ENCODE results near the gene ITGAL. TPM values are rescaled to one million over a fixed set of nuclear protein-coding genes. Genes with fewer than 3 reads are reported as not detected.
A peak's percentile ranks its signal among the peaks of the same experiment; 100 is the strongest.
"Not testable (repeated sequence)": the region's sequence is repeated elsewhere in the genome, so short reads cannot be mapped to it uniquely, and the experiment has no call there.

Gene ITGAL
- total RNA-seq, 1 donor, result 29.4 TPM

DNA sequence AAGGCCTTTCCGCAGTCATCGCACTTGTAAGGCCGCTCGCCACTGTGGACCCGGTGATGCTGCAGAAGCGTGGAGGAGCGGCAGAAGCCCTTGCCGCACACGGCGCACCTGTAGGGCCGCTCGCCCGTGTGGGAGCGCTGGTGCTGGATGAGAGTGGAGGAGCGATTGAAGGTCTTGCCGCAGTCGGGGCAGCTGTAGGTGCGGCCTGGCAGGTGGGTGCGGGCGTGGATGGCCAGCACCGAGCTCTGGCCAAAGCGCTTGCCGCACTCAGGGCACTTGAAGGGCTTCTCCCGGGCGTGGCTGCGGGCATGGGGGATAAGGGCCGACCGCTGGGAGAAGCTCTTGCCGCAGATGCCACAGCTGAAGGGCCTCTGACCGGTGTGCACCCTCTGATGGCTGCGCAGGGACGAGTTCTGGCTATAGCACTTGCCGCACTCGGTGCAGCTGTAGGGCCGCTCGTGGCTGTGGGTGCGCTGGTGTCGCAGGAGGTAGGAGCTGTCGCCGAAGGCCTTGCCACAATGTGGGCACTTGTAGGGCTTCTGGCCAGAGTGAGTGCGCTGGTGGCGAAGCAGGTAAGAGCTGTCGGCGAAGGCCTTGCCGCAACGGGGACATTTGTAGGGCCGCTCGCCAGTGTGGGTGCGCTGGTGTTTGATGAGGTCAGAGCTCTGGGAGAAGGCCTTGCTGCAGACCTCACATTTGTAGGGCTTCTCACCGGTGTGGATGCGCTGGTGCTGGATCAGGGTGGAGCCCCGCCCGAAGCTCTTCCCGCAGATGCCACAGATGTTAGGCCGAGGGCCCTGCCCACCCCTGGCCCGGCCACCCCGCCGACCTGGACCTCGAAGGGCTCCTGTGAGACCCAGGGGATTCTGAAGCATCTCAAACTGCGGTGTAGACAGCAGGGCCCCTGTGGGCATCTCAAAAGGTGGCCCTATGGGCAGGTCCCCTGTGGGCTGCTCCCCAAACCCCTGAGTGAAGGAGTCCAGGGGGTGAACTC, 52.3 kb downstream of the ITGAL start:
- DNase-seq (ENCODE audit: low read depth in 2 of 3, low spot score in 2 of 3), result no peak

DNA sequence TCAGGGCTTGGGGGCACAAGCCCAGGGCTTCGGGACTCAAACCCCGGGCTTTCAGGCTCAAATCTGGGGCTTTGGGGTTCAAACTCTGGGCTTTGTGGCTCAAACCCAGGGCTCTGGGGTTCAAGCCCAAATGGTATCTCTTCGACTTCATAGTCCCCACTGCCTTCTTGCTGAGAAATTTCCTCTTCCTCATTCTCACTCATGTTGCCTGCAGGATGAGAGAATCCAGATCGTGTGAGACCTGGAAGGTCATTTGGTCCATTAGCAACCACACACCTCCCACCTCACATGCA, 53.2 kb downstream of the ITGAL start:
- DNase-seq (ENCODE audit: low read depth in 2 of 3, low spot score in 2 of 3), result no peak

DNA sequence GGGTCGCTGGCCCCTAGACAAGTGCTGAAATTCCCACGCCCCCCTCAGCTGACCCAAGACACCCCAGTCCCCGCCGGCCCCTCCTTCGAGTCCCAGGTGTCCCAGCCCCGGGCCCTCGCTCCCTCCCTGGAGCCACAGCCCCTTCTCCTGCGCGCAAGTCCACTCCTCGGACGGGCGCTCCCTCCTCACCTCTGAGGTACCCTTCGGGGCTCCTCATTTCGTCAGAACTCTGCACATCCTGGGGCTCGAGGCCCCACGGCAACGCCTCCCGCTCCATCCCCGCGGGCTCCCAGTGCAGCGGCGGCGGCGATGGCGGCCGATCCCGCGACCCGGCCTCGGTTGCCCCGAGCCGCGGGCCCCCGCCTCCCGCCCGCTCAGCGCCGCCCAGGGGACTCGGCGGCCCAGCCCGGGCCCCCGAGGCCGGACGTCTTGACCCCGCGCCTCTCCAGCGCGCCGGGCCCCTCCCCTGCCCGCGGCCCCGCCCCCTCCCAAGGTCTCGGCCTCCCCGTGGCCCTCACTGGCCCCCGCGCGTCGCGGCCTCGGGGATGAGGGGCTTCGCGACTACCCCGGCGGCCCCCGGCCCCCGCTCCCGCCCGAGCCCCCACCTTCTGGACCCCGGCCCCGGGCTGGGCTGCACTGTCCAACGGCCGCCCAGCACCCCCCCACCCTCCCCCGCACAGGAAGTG, 53.7 kb downstream of the ITGAL start, which contains the start of gene ZNF768:
Gene ZNF768 (minus strand): TSS at position 430 of the 686 bp plus-strand sequence. CDS start 153 bp downstream, at position 277.
- DNase-seq (ENCODE audit: low read depth in 2 of 3, low spot score in 2 of 3), result peak in 2 of 3 donors; percentile 48 to 62

DNA sequence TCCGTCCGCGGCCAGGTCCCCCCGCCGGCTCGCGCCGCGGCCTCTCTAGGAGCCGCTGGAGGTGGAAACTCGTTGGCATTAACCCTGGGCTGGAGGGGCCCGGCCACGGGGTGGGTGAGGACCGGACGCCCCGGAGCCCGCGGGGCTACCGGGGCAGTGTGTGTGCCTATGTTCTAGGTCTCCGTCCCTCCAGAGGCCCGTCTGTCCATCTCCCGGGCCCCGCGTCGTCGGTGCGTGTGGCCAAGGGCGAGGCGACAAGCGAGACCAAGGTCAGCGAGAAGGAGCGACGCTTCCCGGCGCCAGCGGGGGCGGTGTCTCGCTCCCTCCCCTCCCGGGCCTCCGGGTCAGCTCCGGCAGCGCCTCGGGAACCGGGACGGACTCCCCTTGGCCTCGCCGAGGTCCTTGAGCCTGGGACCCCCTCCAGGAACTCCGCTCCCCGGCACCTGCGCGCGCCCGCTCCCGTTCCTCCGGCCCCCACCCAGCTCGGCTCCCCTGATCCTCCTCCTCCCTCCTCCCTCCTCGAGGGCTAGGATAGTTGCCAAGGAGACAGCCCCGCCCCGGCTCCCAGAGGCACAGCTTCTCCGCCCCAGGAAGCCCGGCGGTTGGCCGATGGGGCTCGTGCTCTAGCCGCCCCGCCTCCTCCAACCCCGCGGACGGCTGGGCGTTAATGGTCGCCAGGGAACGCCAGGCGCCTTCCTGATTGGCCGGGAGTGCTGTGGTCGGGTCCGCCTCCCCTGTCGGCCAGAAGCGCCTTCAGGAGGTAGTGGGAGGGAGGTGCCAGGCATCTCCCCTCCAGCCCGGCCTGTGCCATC, 54.5 kb downstream of the ITGAL start:
- peak; percentile 58 to 99 (median 97) for DNase-seq (ENCODE audit: low read depth in 2 of 3, low spot score in 2 of 3)

DNA sequence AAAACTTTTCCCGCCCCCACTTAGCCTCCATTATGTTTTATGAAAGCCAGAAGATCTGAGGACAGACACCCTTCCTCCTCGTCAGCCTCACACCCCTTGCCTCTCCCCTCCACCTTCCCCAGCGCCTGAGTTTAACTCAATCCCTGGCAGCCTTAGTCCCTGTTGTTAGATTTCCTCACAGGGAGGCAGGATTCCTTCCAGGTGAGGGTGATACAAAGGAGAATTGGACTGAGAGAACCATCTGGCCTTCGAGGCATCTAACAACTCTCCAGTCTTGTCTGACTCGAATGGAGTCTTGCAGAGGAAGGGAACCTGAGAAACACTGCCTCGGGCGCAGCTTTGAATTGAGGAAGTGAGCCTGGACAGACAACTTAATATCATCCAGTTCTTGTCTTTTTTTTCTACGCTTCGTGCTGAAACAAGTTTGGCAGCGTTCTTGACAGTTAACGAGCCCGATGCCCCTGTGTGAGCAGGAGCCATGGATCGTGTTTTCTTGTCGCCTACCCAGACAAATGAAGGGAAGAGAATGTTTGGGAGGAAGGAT, 55.2 kb downstream of the ITGAL start:
- peak in 2 of 3 donors; percentile 72 to 83 for DNase-seq (ENCODE audit: low read depth in 2 of 3, low spot score in 2 of 3)

DNA sequence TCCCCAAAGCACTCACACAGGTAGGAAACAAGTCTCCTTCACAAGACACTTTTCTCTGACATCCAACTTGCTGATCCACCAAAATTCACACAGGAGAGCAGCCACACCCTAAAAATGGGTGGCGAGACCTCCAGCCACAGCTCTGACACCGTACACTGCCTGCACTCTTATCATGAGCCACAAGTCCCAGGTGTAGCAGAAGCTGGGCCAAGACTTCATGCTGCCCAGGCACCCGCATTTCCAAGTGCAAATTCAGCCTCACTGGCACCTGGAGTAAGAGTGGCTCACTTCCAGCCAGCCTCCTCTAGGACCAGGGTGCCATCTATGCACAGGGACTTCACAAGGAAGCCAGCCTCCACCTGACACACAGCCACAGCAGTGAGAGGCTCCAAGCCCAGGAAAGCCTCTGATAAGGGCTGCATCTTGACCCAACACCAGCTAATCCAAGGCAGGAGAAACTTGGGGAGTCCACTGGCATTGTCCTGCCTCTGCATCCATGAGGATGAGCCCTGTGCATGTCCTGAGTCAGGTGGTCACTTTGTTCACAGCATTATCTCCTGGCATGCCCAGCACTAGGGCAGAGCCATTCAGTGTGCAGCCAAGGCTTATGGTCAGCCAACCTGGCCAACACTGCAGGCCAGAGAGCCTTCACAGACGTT, 56.4 kb downstream of the ITGAL start:
- no peak for DNase-seq (ENCODE audit: low read depth in 2 of 3, low spot score in 2 of 3)

DNA sequence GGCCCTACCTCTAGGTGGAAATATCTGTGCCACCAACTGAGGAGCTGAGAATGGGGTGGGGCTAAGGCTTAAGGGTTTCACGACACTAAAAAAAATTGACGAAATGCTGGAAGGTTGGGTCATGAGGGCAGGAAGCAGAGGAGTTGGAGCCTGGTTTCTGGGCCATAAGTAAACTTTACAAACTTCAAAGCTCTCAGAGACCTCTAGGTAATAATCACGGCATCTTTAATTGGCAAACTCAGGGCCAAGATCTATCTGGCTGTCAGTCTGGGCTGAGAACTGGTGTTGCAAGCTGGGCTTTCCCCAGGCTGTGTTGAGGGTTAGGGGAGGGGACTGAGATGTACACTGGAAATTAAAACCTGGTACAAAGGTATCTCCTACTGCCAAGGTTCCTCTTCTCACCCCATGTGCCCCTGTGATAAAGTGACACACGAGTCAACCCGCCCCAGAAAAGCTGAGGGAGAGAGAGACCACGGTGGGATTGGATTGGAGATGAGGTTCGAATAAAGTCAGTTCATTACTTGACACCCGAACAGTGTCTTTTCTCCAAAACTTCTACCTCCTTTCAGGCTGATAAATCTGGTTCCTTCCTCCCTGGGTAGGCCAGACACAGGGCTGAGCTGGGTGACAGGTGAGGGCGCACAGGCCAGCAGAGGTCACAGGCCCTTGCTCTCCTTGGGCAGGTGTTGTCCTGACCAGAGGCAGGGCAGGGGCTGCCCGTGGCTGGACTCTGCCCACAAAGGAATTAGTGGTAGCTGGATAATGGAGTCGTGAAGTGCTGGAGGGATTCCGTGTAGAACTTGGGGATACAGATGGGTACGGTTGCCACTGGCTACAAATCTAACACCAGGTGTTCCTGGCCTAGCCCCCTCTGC, 57.9 kb downstream of the ITGAL start:
- DNase-seq (ENCODE audit: low read depth in 2 of 3, low spot score in 2 of 3), result no peak

DNA sequence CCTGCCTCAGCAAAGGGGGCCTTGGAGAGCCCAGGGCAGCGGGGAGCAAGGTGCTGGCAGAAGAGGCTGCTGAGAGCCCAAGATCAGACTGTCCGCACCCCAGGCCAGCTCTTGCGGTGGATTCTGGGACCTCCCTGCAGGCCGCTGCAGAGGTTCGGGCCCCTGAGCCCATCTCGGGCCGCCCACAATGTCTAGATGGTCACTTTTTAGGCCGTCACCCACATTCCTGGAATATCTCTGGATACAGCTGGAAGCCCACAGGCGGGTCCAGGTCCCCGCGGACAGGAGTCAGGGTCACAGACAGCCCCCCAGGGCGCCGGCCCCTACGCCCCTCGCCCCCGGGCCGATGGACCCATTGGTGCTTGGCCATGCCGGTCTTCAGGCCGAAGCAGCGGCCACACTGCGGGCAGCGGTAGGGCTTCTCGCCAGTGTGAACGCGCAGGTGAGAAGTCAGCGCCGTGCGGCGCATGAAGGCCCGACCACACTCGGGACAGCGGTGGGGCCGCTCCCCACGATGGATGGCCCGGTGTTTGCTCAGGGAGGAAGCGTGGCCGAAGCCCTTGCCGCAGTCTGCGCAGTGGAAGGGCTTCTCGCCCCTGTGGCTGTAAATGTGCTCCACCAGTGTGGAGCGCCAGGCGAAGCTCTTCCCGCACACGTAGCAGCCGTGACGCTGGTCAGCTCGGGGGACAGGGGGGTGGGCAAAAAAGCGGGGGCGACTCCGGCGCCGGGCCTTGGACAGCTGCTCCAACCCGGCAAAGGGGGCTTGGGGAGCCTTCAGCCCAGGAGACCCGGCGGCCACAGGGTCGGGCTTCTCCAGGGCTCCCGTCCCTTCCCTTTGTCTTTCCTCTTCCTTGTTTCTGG, 60.0 kb downstream of the ITGAL start:
- no peak for DNase-seq (ENCODE audit: low read depth in 2 of 3, low spot score in 2 of 3)

DNA sequence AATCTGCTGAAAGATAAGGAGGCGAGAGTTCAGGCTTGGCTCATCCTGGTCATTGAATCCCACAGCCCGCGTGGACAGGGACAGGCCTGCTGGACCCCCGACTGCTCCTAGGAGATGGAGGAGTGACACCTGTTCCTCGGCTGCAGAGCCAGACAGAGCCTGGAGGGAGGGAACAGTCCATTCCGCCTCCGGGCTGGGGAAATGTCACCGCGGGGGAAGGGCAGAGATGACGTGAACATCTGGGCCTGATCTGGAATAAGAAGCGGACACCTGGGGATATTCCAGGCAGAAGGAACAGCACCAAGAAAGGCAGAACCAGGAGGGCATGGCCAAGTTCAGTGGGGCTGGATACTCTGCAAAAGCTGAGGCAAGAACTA, 60.6 kb downstream of the ITGAL start:
- no peak for DNase-seq (ENCODE audit: low read depth in 2 of 3, low spot score in 2 of 3)

DNA sequence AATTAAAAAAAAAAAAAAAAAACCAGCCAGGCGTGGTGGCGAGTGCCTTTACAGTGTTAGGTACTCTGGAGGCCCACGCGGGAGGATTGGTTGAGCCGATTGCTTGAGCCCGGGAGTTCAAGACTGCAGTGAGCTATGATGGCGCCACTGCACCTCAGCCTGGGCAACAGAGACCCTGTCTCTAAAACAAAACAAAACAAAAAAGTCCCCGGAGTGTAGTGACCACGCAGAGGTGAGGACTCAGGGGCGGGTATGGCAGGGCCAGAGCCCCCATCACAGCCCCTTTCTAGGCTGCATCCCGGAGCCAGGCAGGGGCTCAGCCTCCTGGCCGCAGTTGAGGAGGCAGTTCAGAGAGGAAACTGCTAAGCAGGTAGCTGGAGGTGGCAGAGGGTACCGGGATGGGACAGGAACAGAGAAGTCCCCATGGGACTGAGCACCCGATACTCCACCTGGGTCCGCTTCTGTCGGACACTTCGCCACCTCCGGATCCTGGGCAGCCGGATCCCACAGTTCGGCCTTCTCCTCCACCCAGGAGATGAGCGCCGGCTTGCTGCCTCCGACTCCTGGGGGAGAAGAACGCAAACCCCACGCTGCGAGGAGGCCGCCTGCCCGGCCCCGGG, 61.3 kb downstream of the ITGAL start:
- peak in 2 of 3 donors; percentile 23 to 35 for DNase-seq (ENCODE audit: low read depth in 2 of 3, low spot score in 2 of 3)

DNA sequence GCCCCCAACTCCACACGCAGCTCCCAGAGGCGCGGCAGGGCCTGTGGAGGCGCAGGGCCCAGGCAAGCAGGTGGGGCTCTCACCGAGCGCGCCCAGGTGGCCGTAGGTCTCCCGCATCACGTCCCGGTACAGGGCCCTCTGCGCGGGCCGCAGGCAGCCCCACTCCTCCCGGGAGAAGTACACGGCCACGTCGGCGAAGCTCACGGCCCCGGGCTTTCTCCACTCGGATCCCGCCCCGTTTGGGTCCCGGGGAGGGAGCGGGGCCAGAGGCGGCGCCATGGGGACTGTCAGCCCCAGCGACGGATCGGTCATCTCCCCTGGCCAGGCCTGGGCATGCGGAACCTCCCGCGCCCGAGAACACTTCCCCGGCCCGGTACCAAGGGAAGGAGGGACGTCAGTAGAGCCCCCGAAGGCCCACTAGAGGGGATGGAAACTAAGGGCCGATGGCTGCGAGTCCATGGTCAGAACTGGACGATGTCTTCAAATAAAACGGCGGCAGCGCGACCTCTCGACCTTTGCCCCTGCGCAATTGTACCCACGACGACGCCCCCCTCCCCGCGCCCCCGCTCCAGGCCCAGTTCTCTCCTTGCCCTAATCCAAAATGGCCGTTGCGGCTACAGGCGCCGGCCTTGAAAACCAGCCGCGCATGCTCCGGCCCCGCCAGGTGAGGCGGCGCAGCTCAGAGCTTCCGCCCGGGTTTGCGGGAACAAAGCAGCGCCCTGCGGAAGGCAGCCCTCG, 62.0 kb downstream of the ITGAL start, which contains the start of gene ZNF747:
Gene ZNF747 (minus strand): TSS at position 491 of the 738 bp plus-strand sequence. CDS start 179 bp downstream, at position 312.
- DNase-seq (ENCODE audit: low read depth in 2 of 3, low spot score in 2 of 3), result peak; percentile 81 to 91 (median 91)

DNA sequence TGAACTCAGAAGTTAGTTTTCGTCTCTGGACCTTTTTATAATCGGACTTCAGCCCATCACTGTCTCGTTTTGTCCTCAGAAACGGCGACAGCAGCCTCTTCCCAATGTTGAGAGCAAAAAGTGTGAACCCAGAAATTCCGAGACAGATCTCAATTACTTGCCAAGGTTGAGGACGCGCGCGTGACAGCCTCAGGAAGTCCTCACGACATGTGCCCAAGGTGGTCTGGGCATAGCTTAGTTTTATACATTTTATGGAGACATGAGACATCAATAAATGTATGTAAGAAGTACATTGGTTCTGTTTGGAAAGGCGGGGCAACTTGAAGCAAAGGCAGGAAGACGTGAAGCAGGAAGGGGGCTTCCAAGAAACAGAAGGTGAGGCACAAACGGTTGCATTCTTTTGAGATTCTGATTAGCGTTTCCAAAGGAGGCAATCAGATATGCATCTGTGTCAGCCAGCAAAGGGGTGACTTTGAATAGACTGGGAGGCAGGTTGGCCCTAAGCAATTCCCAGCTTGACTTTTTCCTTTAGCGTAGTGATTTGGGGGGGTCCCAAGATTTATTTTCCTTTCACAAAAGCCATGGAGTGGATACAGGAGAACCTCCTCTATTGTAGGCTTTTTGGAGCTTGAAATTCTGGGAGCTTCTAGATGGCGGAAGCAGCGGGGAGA, 62.7 kb downstream of the ITGAL start:
- no peak for DNase-seq (ENCODE audit: low read depth in 2 of 3, low spot score in 2 of 3)

DNA sequence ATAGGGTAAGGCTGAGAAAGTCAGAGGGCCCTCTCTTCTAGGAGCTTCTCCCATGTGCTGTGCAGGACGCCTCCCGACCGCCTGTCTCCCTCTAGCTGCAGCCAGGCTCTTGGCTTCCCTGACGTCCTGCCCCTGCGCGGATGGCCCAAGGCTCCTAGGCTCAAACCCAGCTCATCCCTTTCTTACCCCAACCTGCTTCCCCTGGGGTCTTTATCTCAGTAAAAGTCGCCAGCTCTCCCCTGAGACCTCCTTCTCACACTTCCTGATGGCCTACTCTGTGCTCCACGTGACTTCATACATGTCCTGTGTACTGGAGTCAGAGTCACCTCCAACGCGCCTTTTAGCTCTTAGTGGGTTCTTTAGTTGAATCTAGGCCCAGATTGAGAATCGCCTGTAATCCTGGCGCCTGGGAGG, 63.2 kb downstream of the ITGAL start:
- peak; percentile 31 to 84 (median 73) for DNase-seq (ENCODE audit: low read depth in 2 of 3, low spot score in 2 of 3)

DNA sequence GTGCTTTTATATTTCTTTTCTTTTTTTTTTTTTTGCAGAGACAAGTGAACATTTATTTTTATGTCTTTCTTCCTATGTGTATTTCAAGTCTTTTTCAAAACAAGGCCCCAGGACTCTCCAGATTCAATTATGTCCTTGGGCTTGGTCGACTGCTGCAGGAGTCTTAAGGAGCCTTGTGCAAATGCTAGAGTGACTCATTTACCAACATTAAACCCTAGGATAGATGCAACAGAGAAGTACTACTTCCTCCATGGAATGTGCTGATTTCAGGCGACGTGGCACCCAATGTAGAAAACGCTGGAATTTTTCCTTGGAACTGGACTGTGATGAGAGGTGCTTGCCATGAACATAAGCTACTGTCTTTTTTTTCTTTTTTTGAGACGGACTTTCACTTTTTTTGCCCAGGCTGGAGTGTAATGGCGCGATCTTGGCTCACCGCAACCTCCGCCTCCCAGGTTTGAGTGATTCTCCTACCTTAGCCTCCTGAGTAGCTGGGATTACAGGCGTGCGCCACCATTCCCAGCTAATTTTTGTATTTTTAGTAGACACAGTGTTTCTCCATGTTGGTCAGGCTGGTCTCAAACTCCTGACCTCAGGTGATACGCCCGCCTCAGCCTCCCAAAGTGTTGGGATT, 64.0 kb downstream of the ITGAL start:
- not testable (repeated sequence) for DNase-seq (ENCODE audit: low read depth in 2 of 3, low spot score in 2 of 3)

DNA sequence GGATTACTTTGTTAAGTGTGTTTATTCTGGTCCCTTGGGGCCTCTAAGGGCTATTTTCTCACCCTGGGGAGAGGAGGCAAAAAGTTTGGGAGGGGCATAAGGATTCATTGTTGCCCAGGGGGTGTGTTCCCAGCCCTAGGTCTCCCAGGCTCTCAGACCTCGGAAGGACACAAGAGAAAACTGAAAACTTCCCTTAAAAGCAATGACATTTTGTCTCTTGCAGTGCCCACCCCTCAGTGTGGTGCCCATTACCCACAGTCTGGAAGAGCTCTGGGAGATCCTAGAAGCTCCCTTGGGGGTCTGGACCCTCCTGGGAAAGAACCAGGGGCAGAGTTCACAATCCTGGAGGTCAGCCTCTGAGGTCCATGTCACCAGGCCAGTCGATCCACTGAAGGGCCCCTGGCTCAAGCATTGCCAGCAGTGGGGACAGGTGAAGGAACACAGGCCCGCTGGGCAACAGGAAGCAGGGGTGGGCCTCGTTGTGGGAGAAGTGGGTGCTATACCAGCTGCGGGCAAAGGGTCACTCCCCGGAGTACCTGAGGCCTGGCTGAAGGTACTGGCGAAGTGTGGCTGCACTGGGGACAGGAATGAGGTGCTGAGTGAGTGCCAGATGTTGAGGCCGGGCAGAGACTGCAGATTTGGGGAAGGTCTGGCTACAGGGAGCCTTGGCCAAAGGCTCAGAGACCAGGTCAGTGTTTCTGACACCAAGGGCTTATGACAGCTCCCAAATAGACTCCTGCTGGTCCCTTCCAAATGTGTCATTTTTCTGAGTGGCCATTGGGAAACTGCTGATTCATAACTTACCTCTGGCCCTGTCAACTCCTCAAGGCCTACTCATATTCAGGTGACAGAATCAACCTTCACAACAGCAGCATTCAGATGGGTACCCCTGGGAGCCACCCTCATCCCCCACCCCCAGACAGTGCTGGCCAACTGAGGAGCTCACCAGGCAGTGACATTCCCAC, 66.7 kb downstream of the ITGAL start:
- no peak for DNase-seq (ENCODE audit: low read depth in 2 of 3, low spot score in 2 of 3)

Data from hematopoietic multipotent progenitor cell (in vitro differentiated cells).